WTC11 (cell line): ENCODE data around the gene ZEB2. TPM values are rescaled to one million over a fixed set of nuclear protein-coding genes. Genes with fewer than 3 reads are reported as not detected.

Experiments
- ATAC-seq: fragments of 200-7000 bp; cut with Tn5 transposase; 2 replicates; pipeline ENCODE4 v1.10.0; 2021; ENCODE audit warnings: mild to moderate bottlenecking, moderate library complexity
- CTCF ChIA-PET: fragments of 300-600 bp; sonication (Branson Sonifier 250); formaldehyde crosslinking; loops from one replicate; lab custom pipeline; 2021; ENCODE audit warnings: antibody characterized with exemption; lab: Charles Lee
- POLR2A ChIA-PET: fragments of 350-600 bp; sonication (Branson Sonifier 250); formaldehyde crosslinking; loops from one replicate; lab custom pipeline; 2021; ENCODE audit warnings: antibody characterized with exemption; lab: Charles Lee
- DNase-seq: peaks from one replicate; pipeline ENCODE4 v3.0.0; 2021; ENCODE audit warnings: low spot score
- H3K27ac Mint-ChIP-seq: 2 replicates; pipeline ENCODE4 v1.8.0; 2021; ENCODE audit warnings: mixed read lengths
- H3K27me3 Mint-ChIP-seq: 2 replicates; pipeline ENCODE4 v1.8.0; 2021; ENCODE audit warnings: low read depth, mild to moderate bottlenecking, moderate library complexity, mixed read lengths
- H3K36me3 Mint-ChIP-seq: 2 replicates; pipeline ENCODE4 v1.8.0; 2021; ENCODE audit warnings: mixed read lengths
- H3K4me1 Mint-ChIP-seq: 2 replicates; pipeline ENCODE4 v1.8.0; 2022; ENCODE audit warnings: mixed read lengths
- H3K4me3 Mint-ChIP-seq: 2 replicates; pipeline ENCODE4 v1.8.0; 2021; ENCODE audit warnings: mild to moderate bottlenecking, moderate library complexity, mixed read lengths
- H3K9me3 Mint-ChIP-seq: 2 replicates; pipeline ENCODE4 v1.8.0; 2021; ENCODE audit warnings: mixed read lengths
- E2F5 ChIP-seq: sonication (generic); formaldehyde crosslinking; IDR thresholded peaks from 2 replicates; pipeline ENCODE4 v1.8.1; 2022; ENCODE audit warnings: mild to moderate bottlenecking, moderate library complexity, missing genetic modification reagents
- ESRRA ChIP-seq: sonication (generic); formaldehyde crosslinking; IDR thresholded peaks from 2 replicates; pipeline ENCODE4 v1.8.1; 2022; ENCODE audit warnings: mild to moderate bottlenecking, missing genetic modification reagents, borderline replicate concordance
- FOXK1 ChIP-seq: sonication (generic); formaldehyde crosslinking; IDR thresholded peaks from 2 replicates; pipeline ENCODE4 v1.8.0; 2022; ENCODE audit warnings: mild to moderate bottlenecking, moderate library complexity, missing genetic modification reagents
- GTF2I ChIP-seq: fragments of 250-450 bp; sonication (Bioruptor Pico); conservative IDR thresholded peaks from 2 replicates; pipeline ENCODE4 v1.4.0; 2021; ENCODE audit warnings: mild to moderate bottlenecking
- IRF2 ChIP-seq: sonication (generic); formaldehyde crosslinking; IDR thresholded peaks from 2 replicates; pipeline ENCODE4 v1.8.0; 2022; ENCODE audit warnings: low read depth, missing genetic modification reagents, borderline replicate concordance
- JAZF1 ChIP-seq: fragments of 250-450 bp; sonication (Bioruptor Pico); IDR thresholded peaks from 2 replicates; pipeline ENCODE4 v1.9.0; 2021; ENCODE audit warnings: moderate library complexity, mild to moderate bottlenecking, inconsistent platforms
- MYBL2 ChIP-seq: sonication (generic); formaldehyde crosslinking; IDR thresholded peaks from 2 replicates; pipeline ENCODE4 v1.8.1; 2023; ENCODE audit warnings: mild to moderate bottlenecking, moderate library complexity, missing genetic modification reagents
- NFE2L1 ChIP-seq: sonication (generic); formaldehyde crosslinking; IDR thresholded peaks from 2 replicates; pipeline ENCODE4 v1.8.1; 2023; ENCODE audit warnings: missing genetic modification reagents
- NR2C2 ChIP-seq: sonication (generic); formaldehyde crosslinking; IDR thresholded peaks from 2 replicates; pipeline ENCODE4 v1.8.0; 2022; ENCODE audit warnings: mild to moderate bottlenecking, missing genetic modification reagents
- OVOL2 ChIP-seq: fragments of 250-450 bp; sonication (Bioruptor Pico); IDR thresholded peaks from 2 replicates; pipeline ENCODE4 v1.9.0; 2021; ENCODE audit warnings: mild to moderate bottlenecking, borderline replicate concordance
- PRDM15 ChIP-seq: sonication (generic); formaldehyde crosslinking; IDR thresholded peaks from 2 replicates; pipeline ENCODE4 v1.8.0; 2022; ENCODE audit warnings: missing genetic modification reagents
- RORB ChIP-seq: fragments of 250-450 bp; sonication (Bioruptor Pico); IDR thresholded peaks from 2 replicates; pipeline ENCODE4 v1.9.0; 2021; ENCODE audit warnings: mild to moderate bottlenecking
- SP1 ChIP-seq: sonication (generic); formaldehyde crosslinking; conservative IDR thresholded peaks from 2 replicates; pipeline ENCODE4 v1.8.1; 2022; ENCODE audit warnings: missing genetic modification reagents
- TCF7 ChIP-seq: sonication (generic); formaldehyde crosslinking; IDR thresholded peaks from 2 replicates; pipeline ENCODE4 v1.8.0; 2022; ENCODE audit warnings: mild to moderate bottlenecking, low read depth, missing genetic modification reagents, moderate library complexity
- TEAD4 ChIP-seq: sonication (generic); formaldehyde crosslinking; IDR thresholded peaks from 2 replicates; pipeline ENCODE4 v1.8.0; 2022; ENCODE audit warnings: mild to moderate bottlenecking, missing genetic modification reagents
- USF1 ChIP-seq: sonication (generic); formaldehyde crosslinking; IDR thresholded peaks from 2 replicates; pipeline ENCODE4 v1.8.0; 2022; ENCODE audit warnings: mild to moderate bottlenecking, missing genetic modification reagents
- USF2 ChIP-seq: sonication (generic); formaldehyde crosslinking; IDR thresholded peaks from 2 replicates; pipeline ENCODE4 v1.8.1; 2023; ENCODE audit warnings: mild to moderate bottlenecking, missing genetic modification reagents, moderate library complexity
- ZNF121 ChIP-seq: sonication (generic); formaldehyde crosslinking; IDR thresholded peaks from 2 replicates; pipeline ENCODE4 v1.8.0; 2023; ENCODE audit warnings: missing genetic modification reagents
- ZNF263 ChIP-seq: sonication (generic); formaldehyde crosslinking; IDR thresholded peaks from 2 replicates; pipeline ENCODE4 v1.8.1; 2022; ENCODE audit warnings: low read depth, mild to moderate bottlenecking, moderate library complexity, missing genetic modification reagents
- total RNA-seq: library from RNA; stranded (reverse); gene quantifications from 3 replicates; pipeline ENCODE4 v1.2.3, GENCODE V29; 2021
- TF ChIP-seq, protein P1 (sequence below): sonication (generic); formaldehyde crosslinking; IDR thresholded peaks from 2 replicates; pipeline ENCODE4 v1.8.0; 2022; ENCODE audit warnings: mild to moderate bottlenecking, missing genetic modification reagents
- TF ChIP-seq, protein P2 (sequence below): fragments of 250-450 bp; sonication (Bioruptor Pico); IDR thresholded peaks from 2 replicates; pipeline ENCODE4 v1.9.0; 2021; ENCODE audit warnings: mild to moderate bottlenecking
- TF ChIP-seq, protein P3 (sequence below): sonication (generic); formaldehyde crosslinking; IDR thresholded peaks from 2 replicates; pipeline ENCODE4 v1.8.0; 2023; ENCODE audit warnings: mild to moderate bottlenecking, missing genetic modification reagents

The ZEB2 gene
- total RNA-seq, 1 experiment from 2014 or later: 0.42 TPM

- Mint-ChIP-seq H3K4me3 (0 out of 2 replicates have a peak overlapping the region, but pooled peaks have one; percentile 17), H3K27me3 (no peaks in the 10 kb centered on the region), H3K9me3 (no peaks in the 10 kb centered on the region), H3K27ac (peak overlapping the region; percentile 6; the same call in 1 of the 2 replicates), H3K36me3 (no peaks in the 10 kb centered on the region), H3K4me1 (peaks cover 13% of the 10 kb centered on the region)
- TF ChIP-seq SP1 (no peak), ESRRA (CRISPR knock-in tag) (no peak), GTF2I (no peak)
- TF ChIP-seq, protein P1, sequence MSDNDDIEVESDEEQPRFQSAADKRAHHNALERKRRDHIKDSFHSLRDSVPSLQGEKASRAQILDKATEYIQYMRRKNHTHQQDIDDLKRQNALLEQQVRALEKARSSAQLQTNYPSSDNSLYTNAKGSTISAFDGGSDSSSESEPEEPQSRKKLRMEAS: no peak
- POLR2A ChIA-PET: interaction anchor here (1.0 kb wide), 1 partner anchor 8 kb away, joined by 3 read pairs; no protein-coding TSS in a partner anchor
- CTCF ChIA-PET: interaction anchor here (3.3 kb wide), 1 partner anchor 21 kb away, joined by 23 read pairs; no protein-coding TSS in a partner anchor
- ATAC-seq (no peak), DNase-seq (no peak)
These were observed 49.1 kb downstream of the ZEB2 start for GRCh38 chr2:144470816-144471215.

- Mint-ChIP-seq H3K9me3 (no peaks in the 10 kb centered on the region), H3K27ac (no peak overlapping the region), H3K36me3 (no peaks in the 10 kb centered on the region), H3K27me3 (no peaks in the 10 kb centered on the region), H3K4me1 (peaks cover 12% of the 10 kb centered on the region), H3K4me3 (no peak overlapping the region)
- DNase-seq: no peak
- ChIA-PET POLR2A (no interaction called here), CTCF (interaction anchor here (3.3 kb wide), 1 partner anchor 21 kb away, joined by 23 read pairs; no protein-coding TSS in a partner anchor)
- ATAC-seq: no peak
- no peak for TF ChIP-seq GTF2I
- no peak for TF ChIP-seq E2F5
- TF ChIP-seq, protein P2, sequence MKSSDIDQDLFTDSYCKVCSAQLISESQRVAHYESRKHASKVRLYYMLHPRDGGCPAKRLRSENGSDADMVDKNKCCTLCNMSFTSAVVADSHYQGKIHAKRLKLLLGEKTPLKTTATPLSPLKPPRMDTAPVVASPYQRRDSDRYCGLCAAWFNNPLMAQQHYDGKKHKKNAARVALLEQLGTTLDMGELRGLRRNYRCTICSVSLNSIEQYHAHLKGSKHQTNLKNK (CRISPR knock-in tag): no peak
- no peak for TF ChIP-seq OVOL2 (CRISPR knock-in tag)
- TF ChIP-seq, protein P3, sequence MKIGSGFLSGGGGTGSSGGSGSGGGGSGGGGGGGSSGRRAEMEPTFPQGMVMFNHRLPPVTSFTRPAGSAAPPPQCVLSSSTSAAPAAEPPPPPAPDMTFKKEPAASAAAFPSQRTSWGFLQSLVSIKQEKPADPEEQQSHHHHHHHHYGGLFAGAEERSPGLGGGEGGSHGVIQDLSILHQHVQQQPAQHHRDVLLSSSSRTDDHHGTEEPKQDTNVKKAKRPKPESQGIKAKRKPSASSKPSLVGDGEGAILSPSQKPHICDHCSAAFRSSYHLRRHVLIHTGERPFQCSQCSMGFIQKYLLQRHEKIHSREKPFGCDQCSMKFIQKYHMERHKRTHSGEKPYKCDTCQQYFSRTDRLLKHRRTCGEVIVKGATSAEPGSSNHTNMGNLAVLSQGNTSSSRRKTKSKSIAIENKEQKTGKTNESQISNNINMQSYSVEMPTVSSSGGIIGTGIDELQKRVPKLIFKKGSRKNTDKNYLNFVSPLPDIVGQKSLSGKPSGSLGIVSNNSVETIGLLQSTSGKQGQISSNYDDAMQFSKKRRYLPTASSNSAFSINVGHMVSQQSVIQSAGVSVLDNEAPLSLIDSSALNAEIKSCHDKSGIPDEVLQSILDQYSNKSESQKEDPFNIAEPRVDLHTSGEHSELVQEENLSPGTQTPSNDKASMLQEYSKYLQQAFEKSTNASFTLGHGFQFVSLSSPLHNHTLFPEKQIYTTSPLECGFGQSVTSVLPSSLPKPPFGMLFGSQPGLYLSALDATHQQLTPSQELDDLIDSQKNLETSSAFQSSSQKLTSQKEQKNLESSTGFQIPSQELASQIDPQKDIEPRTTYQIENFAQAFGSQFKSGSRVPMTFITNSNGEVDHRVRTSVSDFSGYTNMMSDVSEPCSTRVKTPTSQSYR (CRISPR knock-in tag): no peak
- no peak for TF ChIP-seq ZNF121 (CRISPR knock-in tag)
- TF ChIP-seq USF1 (CRISPR knock-in tag): no peak
- no peak for TF ChIP-seq TEAD4 (CRISPR knock-in tag)
- no peak for TF ChIP-seq FOXK1 (CRISPR knock-in tag)
These were observed 49.6 kb downstream of the ZEB2 start for GRCh38 chr2:144470334-144470733.

GRCh38 chr2:144469798-144470197, 50.1 kb downstream of the ZEB2 start:
- no peaks in the 10 kb centered on the region for H3K36me3 Mint-ChIP-seq
- H3K27me3 Mint-ChIP-seq: no peaks in the 10 kb centered on the region
- H3K27ac Mint-ChIP-seq: no peak overlapping the region
- DNase-seq: no peak
- H3K4me3 Mint-ChIP-seq: no peak overlapping the region
- no peaks in the 10 kb centered on the region for H3K9me3 Mint-ChIP-seq
- H3K4me1 Mint-ChIP-seq: peaks cover 12% of the 10 kb centered on the region
- CTCF ChIA-PET: interaction anchor here (1.2 to 3.3 kb wide), 2 partner anchors 20 to 35 kb away, joined by 3 to 23 read pairs; no protein-coding TSS in a partner anchor
- ATAC-seq: no peak
- POLR2A ChIA-PET: interaction anchor here (1.0 kb wide), 1 partner anchor 26 kb away, joined by 3 read pairs; no protein-coding TSS in a partner anchor
- no peak for TF ChIP-seq IRF2
- TF ChIP-seq NR2C2 (CRISPR knock-in tag): no peak
- no peak for TF ChIP-seq USF2 (CRISPR knock-in tag)
- no peak for TF ChIP-seq ZNF263
- TF ChIP-seq JAZF1 (CRISPR knock-in tag): no peak
- TF ChIP-seq MYBL2: no peak
- no peak for TF ChIP-seq NFE2L1
- TF ChIP-seq PRDM15 (CRISPR knock-in tag): no peak
- TF ChIP-seq, protein P2 (CRISPR knock-in tag): no peak
- TF ChIP-seq TCF7 (CRISPR knock-in tag): no peak
- no peak for TF ChIP-seq FOXK1 (CRISPR knock-in tag)
- TF ChIP-seq RORB (CRISPR knock-in tag): no peak
- TF ChIP-seq, protein P1: no peak
